C4-2B (cell line): Measurements from ENCODE around the gene ARNT2.

Experiments used
- CTCF ChIP-seq: fragments of 450-650 bp; conservative IDR thresholded peaks from 2 replicates; pipeline ENCODE4 v1.5.1; 2017; ENCODE audit warnings: mild to moderate bottlenecking
- ZFX ChIP-seq: fragments of 450-650 bp; IDR thresholded peaks from 2 replicates; pipeline ENCODE4 v1.6.1; 2017

- TF ChIP-seq CTCF: peak; percentile 89
- no peak for TF ChIP-seq ZFX
Observed at GRCh38 chr15:80418892-80419537, 14.8 kb downstream of the ARNT2 start.
